ENCODE results near the gene ERVV-1.
"Not testable (repeated sequence)": the region's sequence is repeated elsewhere in the genome, so short reads cannot be mapped to it uniquely, and the experiment has no call there.

The ERVV-1 gene

DNA sequence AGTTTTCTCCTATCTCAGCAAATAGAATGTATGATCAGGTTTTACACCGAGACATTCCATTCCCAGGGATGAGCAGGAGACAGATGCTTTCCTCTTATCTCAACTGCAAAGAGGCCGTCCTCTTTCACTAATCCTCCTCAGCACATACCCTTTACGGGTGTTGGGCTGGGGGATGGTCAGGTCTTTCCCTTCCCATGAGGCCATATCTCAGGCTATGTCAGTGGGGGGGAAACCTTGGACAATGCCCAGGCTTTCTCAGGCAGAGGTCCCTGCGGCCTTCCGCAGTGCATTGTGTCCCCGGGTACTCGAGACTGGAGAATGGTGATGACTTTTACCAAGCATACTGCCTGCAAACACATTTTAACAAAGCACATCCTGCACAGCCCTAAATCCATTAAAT lies 14.6 kb downstream of the ERVV-1 start:
- not testable (repeated sequence) for DNase-seq

DNA sequence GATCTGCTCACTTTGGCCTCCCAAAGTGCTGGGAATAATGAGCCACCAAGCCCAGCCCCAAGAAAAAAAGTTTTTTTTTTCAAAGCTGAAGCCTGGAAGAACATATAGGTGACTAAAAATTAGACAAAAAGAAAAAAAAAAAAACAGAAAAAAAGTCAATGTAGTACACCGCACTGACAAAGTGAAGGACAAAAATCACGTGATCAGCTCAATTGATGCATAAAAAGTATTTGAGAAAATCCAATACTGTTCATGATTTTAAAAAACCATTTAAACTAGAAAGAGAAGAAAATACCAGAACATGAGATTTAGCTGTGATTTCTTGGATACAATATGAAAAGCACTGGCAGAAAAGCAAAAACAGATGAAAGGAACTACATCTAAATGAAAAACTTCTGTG lies 20.3 kb downstream of the ERVV-1 start:
- no peak for DNase-seq

GRCh38 chr19:53034948-53035675 lies 21.4 kb downstream of the ERVV-1 start:
- no peak for DNase-seq

DNA sequence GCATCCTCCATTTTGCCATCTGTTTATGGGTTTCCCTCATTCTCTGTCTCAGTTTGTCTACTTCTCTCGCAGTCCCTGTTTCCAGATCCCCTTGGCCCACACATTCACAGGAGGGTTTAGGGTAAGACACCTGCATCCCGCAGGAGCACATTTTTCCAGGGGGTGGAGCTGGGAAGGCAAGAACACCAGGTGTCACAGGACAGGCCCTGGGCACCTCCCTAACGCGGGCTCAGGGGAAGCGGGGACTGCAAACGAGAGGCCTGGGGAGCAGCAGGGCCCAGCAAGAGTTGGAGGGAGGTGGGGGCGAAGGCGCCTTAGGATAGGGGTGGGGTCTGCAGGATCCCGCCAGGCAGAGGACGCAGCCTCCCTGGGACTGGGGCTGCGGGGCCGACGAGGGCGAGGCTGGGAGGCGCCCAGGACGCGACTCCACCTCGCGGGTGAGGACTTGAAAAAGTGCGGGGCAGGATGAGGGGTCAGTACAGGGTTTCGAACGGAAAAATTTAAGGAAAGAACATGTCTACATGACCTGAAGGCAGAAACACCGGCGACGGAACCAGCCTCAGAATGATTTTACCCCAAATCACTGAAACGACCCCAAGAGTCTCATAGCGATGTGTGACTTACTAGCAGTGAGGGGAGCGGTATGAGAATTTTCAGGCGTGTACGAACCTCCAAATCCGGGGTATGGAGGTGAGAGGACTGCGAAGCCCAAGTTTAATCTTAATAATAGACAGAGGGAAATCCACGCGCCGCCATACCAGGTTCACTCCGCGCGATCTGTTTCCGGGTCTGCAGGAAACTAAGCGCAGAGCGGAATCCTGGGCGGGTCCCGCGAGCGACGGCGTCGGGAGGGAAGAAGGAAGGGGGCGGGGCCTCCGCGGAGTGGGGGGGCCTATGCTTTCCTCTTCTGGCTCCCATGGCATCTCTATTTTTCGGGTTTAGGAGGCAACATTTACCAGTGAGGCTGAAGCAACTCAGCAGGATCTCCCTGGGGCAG lies 23.7 kb downstream of the ERVV-1 start:
- DNase-seq = peak; percentile 56

DNA sequence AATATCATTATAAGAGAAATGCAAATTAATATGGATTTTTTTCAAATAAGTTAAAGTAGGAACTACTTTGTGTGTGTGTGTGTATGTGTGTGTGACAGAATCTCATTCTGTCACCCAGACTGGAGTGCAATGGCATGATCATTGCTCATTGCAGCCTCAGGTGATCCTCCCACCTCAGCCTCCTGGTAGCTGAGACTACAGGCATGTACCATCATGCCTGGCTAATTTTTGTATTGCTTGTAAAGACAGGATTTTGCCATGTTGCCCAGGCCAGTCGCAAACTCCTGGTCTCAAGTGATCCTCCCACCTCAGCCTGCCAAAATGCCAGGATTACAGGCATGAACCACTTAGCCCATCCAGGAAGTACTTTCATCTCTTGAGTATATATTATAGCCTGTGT lies 27.6 kb downstream of the ERVV-1 start:
- no peak for DNase-seq

- no peak for DNase-seq
These were observed 31.8 kb downstream of the ERVV-1 start for GRCh38 chr19:53045536-53045935.

GRCh38 chr19:53047379-53047778 lies 33.7 kb downstream of the ERVV-1 start:
- no peak for DNase-seq

DNA sequence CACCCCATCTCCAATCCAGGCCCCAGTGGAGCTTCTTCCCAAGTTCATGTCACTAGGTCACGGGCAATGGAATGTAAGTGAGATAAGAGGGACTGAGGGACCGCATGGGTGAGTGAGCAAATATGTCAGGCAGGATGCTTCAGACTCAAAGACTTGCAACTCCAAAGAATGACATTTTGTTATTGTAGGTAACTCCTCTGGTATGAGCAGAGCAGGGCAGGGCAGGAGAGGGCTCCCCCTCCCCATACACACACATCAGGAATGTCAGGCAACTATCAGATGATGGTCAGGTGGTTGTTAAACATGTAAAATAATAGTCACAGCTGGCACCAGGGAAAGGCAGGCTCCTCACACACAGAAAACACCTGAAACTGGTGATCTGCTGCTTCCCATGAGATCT lies 41.4 kb downstream of the ERVV-1 start:
- no peak for DNase-seq

DNA sequence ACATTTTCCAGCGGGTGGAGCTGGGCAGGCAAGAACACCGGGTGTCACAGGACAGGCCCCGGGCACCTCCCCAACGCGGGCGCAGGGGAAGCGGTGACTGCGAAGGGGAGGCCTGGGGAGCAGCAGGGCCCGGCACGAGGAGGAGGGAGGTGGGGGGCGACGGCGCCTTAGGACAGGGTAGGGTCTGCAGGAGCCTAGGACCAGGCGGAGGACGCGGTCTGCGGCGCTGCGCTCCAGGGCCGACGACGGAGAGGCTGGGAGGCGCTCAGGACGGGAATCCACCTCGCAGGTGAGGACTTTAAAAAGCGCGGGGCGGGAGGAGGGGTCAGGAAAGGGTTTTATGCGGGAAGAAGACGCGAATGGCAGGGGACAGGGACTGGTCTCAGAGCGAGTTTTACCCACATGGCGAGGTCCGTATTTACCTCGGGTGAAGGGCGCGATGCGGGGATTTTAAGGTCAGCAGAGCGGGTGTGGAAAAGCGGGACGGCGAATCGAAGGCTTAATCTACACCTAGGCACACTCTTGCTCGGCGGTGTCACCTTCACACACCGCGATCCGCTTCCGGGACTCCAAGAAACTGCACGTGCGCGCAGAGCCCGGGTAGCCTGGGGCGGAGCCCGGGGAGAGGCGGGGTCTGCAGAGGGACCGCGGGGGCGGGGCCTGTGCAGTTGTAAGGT lies 44.3 kb downstream of the ERVV-1 start:
- DNase-seq = no peak
